B cell (primary cell): ENCODE results near the gene ZBTB46. TPM values are rescaled to one million over a fixed set of nuclear protein-coding genes. Genes with fewer than 3 reads are reported as not detected.

ENCODE experiments used
- ATAC-seq: fragments of 200-7000 bp; cut with Tn5 transposase; one replicate; pipeline ENCODE4 v1.10.0; 2021; ENCODE audit warnings: low read depth, mild to moderate bottlenecking, moderate number of reproducible peaks, moderate library complexity
- CTCF ChIA-PET: fragments of 350-600 bp; sonication (Branson Sonifier 250); formaldehyde crosslinking; loops from one replicate; lab custom pipeline; 2021; ENCODE audit warnings: antibody characterized with exemption, inconsistent platforms; lab: Charles Lee
- POLR2A ChIA-PET: fragments of 350-600 bp; sonication (Branson Sonifier 250); formaldehyde crosslinking; loops from one replicate; lab custom pipeline; 2021; ENCODE audit warnings: antibody characterized with exemption; lab: Charles Lee
- DNase-seq: peaks from one replicate; pipeline ENCODE4 v3.0.0; 2013
- H2AFZ ChIP-seq: 2 replicates; pipeline ENCODE4 v1.6.1; 2012; ENCODE audit warnings: mild to moderate bottlenecking, low read depth, low read length; ENCODE audit not compliant: insufficient read depth, poor library complexity, severe bottlenecking
- H3K27ac ChIP-seq, 2 donors: 1 replicate in 1 of 2; 2 replicates in 1 of 2; pipeline ENCODE4 v1.5.1; 2012 to 2013; ENCODE audit warnings: low read length in 2 of 2, mild to moderate bottlenecking in 2 of 2, moderate library complexity in 1 of 2
- H3K27me3 ChIP-seq, 4 experiments: fragments of 200-600 bp in 1 of 4; sonication (generic) in 1 of 4; replicated peaks in 1 of 4; 1 replicate in 2 of 4; 2 replicates in 2 of 4; pipeline versions ENCODE4 v1.6.1 to v1.7.0; 2013 to 2016; ENCODE audit warnings: low read length in 3 of 4, mild to moderate bottlenecking in 2 of 4, mixed read lengths in 1 of 4, moderate library complexity in 1 of 4; ENCODE audit not compliant: insufficient read depth in 4 of 4, control insufficient read depth in 3 of 4; ENCODE audit errors: control extremely low read depth in 1 of 4
- H3K36me3 ChIP-seq, 2 experiments: replicated peaks in 1 of 2; 1 replicate in 1 of 2; 2 replicates in 1 of 2; pipeline versions ENCODE4 v1.6.1 to v1.7.1; 2013; ENCODE audit warnings: low read length in 1 of 2; ENCODE audit not compliant: insufficient read depth in 2 of 2, control insufficient read depth in 1 of 2; ENCODE audit errors: control extremely low read depth in 1 of 2, extremely low read depth in 1 of 2
- H3K4me1 ChIP-seq, 2 donors: fragments of 200-600 bp in 1 of 2; sonication (generic) in 1 of 2; 1 replicate in 1 of 2; 2 replicates in 1 of 2; pipeline versions ENCODE4 v1.5.1 to v1.6.1; 2013 to 2017; ENCODE audit warnings: low read length in 2 of 2; ENCODE audit not compliant: control insufficient read depth in 2 of 2, insufficient read depth in 2 of 2
- H3K4me2 ChIP-seq: replicated peaks from 2 replicates; pipeline ENCODE3; 2012; ENCODE audit warnings: mild to moderate bottlenecking, low read depth, low read length; ENCODE audit not compliant: poor library complexity, severe bottlenecking
- H3K4me3 ChIP-seq, 5 experiments: fragments of 200-600 bp in 1 of 5; sonication (generic) in 1 of 5; 1 replicate in 3 of 5; 2 replicates in 2 of 5; pipeline versions ENCODE4 v1.5.1 to v1.7.0; 2011 to 2016; ENCODE audit warnings: low read length in 4 of 5, mild to moderate bottlenecking in 4 of 5, low read depth in 2 of 5, control low read depth in 1 of 5, moderate library complexity in 1 of 5; ENCODE audit not compliant: insufficient read depth in 1 of 5; ENCODE audit errors: control extremely low read depth in 1 of 5, extremely low read depth in 1 of 5
- H3K79me2 ChIP-seq: fragments of 200-600 bp; sonication (generic); one replicate; pipeline ENCODE4 v1.6.0; 2016; ENCODE audit warnings: low read length; ENCODE audit not compliant: control insufficient read depth, insufficient read depth
- H3K9ac ChIP-seq: fragments of 200-600 bp; sonication (generic); 2 replicates; pipeline ENCODE4 v1.6.1; 2017; ENCODE audit warnings: mild to moderate bottlenecking, low read length, moderate library complexity
- H3K9me3 ChIP-seq, 3 donors: one replicate each; pipeline versions ENCODE4 v1.6.1 to v1.7.1; 2013; ENCODE audit warnings: low read length in 2 of 3; ENCODE audit not compliant: control insufficient read depth in 2 of 3, insufficient read depth in 1 of 3; ENCODE audit errors: control extremely low read depth in 1 of 3
- H4K20me1 ChIP-seq: 2 replicates; pipeline ENCODE4 v1.6.0; 2012; ENCODE audit warnings: mild to moderate bottlenecking, low read length; ENCODE audit not compliant: insufficient read depth, control insufficient read depth, poor library complexity, severe bottlenecking
- H3K27ac Mint-ChIP-seq: one replicate; pipeline ENCODE4 v1.8.0; 2021; ENCODE audit warnings: mixed read lengths
- H3K27me3 Mint-ChIP-seq: one replicate; pipeline ENCODE4 v1.8.0; 2021; ENCODE audit warnings: mixed read lengths
- H3K4me1 Mint-ChIP-seq: one replicate; pipeline ENCODE4 v1.8.0; 2021; ENCODE audit warnings: mixed read lengths
- H3K4me3 Mint-ChIP-seq: one replicate; pipeline ENCODE4 v1.8.0; 2021; ENCODE audit warnings: mixed read lengths
- H3K9me3 Mint-ChIP-seq: one replicate; pipeline ENCODE4 v1.8.0; 2022; ENCODE audit warnings: mixed read lengths; ENCODE audit not compliant: insufficient read depth
- CTCF ChIP-seq: fragments of 200-600 bp; IDR thresholded peaks from one replicate; pipeline ENCODE4 v1.8.0; 2022; ENCODE audit warnings: antibody characterized with exemption, mild to moderate bottlenecking
- EZH2 ChIP-seq: IDR thresholded peaks from 2 replicates; pipeline ENCODE4 v1.6.1; 2012; ENCODE audit warnings: borderline replicate concordance, low read depth, mild to moderate bottlenecking, moderate library complexity, low read length; ENCODE audit not compliant: insufficient read depth, poor library complexity, severe bottlenecking
- WGBS: methylation state at CpG from one replicate; pipeline ENCODE4 v1.1.5; 2013; ENCODE audit warnings: missing lambda C conversion rate; ENCODE audit not compliant: insufficient coverage; 5-methylcytosine and 5-hydroxymethylcytosine counted together
- intact Hi-C: fragments of 100-400 bp; cut with micrococcal nuclease; formaldehyde crosslinking; loops from one replicate; pipeline ENCODE4 v1.10.0; 2022
- polyA plus RNA-seq: library from polyadenylated mRNA; depleted of rRNA; stranded (reverse); fragments of >200 nt; gene quantifications from 2 replicates; pipeline ENCODE4 v1.2.3, GENCODE V29; 2012
- total RNA-seq, 2 donors: library from RNA; stranded (reverse); fragments of 120-200 nt in 1 of 2; gene quantifications; 1 replicate in 1 of 2; 2 replicates in 1 of 2; pipeline versions ENCODE4 v1.2.3 to v1.2.4, GENCODE V29; 2013 to 2022

The ZBTB46 gene
- total and polyA plus RNA-seq, 2 donors (not counting 1 experiment from before 2014, with no cell fraction given): 0.16 to 0.64 TPM

GRCh38 chr20:63864545-63864977 is 33.5 kb upstream of the ZBTB46 start:
- CTCF ChIA-PET: interaction anchor here (0.8 to 4.4 kb wide), 18 partner anchors 76 to 371 kb away, joined by 3 to 29 read pairs (median 6); partner anchors contain the start of genes ARFRP1, LIME1, PRPF6 and PTK6
- Mint-ChIP-seq H3K4me3 (peak overlapping the region; percentile 94), H3K27me3 (no peaks in the 10 kb centered on the region), H3K9me3 (no peaks in the 10 kb centered on the region), H3K4me1 (peaks cover 25% of the 10 kb centered on the region), H3K27ac (peak overlapping the region; percentile 97)
- WGBS: 0% methylated on average over 11 of the region's 25 CpGs
- Histone ChIP-seq H3K79me2 (peaks cover 45% of the 10 kb centered on the region), H3K4me2 (peak overlapping the region; percentile 94), H3K27ac (peak overlapping the region; percentile 89 to 90), H3K4me1 (peaks cover 16 to 20% of the 10 kb centered on the region in 2 donors), H2AFZ (peak overlapping the region; percentile 85), H4K20me1 (peaks cover 16% of the 10 kb centered on the region), H3K36me3 (peaks cover under 1 to 16% of the 10 kb centered on the region in 2 experiments), H3K27me3 (no peaks in the 10 kb centered on the region), H3K4me3 (peak overlapping the region; percentile 69 to 97 (median 86)), H3K9me3 (no peaks in the 10 kb centered on the region), H3K9ac (peak overlapping the region; percentile 85)
- intact Hi-C loops: loop anchor here (1.0 to 2.0 kb wide), 7 partner anchors 78 to 368 kb away; partner anchors contain the start of genes SLC2A4RG and UCKL1
- DNase-seq (no peak), ATAC-seq (no peak)
- POLR2A ChIA-PET: interaction anchor here (0.7 to 2.5 kb wide), 12 partner anchors 28 to 327 kb away, joined by 3 to 16 read pairs (median 4); partner anchors contain the start of genes GMEB2, PRPF6, PTK6 and RTEL1
- TF ChIP-seq CTCF: peak; percentile 28
- no peak for TF ChIP-seq EZH2
